Measurements from ENCODE around the gene HTRA3.

The HTRA3 gene

GRCh38 chr4:8258552-8259212 is 10.9 kb upstream of the HTRA3 start:
- Histone ChIP-seq H3K79me2 (no peaks in the 10 kb centered on the region), H3K4me2 (ENCODE audit: low read length) (no peak overlapping the region), H3K36me3 (ENCODE audit: control insufficient read depth, insufficient read depth, low read length) (no peaks in the 10 kb centered on the region), H3K27me3 (ENCODE audit: control insufficient read depth, insufficient read depth, low read length) (no peaks in the 10 kb centered on the region), H3K4me1 (no peaks in the 10 kb centered on the region), H3K27ac (no peak overlapping the region), H3K9me3 (ENCODE audit: control insufficient read depth, low read length) (no peaks in the 10 kb centered on the region), H3K4me3 (ENCODE audit: low read depth, low read length) (no peak overlapping the region), H2AFZ (no peak overlapping the region), H3K9ac (no peak overlapping the region)
- TF ChIP-seq, protein P1, sequence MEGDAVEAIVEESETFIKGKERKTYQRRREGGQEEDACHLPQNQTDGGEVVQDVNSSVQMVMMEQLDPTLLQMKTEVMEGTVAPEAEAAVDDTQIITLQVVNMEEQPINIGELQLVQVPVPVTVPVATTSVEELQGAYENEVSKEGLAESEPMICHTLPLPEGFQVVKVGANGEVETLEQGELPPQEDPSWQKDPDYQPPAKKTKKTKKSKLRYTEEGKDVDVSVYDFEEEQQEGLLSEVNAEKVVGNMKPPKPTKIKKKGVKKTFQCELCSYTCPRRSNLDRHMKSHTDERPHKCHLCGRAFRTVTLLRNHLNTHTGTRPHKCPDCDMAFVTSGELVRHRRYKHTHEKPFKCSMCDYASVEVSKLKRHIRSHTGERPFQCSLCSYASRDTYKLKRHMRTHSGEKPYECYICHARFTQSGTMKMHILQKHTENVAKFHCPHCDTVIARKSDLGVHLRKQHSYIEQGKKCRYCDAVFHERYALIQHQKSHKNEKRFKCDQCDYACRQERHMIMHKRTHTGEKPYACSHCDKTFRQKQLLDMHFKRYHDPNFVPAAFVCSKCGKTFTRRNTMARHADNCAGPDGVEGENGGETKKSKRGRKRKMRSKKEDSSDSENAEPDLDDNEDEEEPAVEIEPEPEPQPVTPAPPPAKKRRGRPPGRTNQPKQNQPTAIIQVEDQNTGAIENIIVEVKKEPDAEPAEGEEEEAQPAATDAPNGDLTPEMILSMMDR (IDR thresholded peaks at IDR 0.05), result no peak

- Histone ChIP-seq H3K79me2 (no peaks in the 10 kb centered on the region), H3K4me3 (ENCODE audit: low read depth, low read length) (no peak overlapping the region), H3K9ac (no peak overlapping the region), H3K36me3 (ENCODE audit: control insufficient read depth, insufficient read depth, low read length) (no peaks in the 10 kb centered on the region), H3K4me1 (no peaks in the 10 kb centered on the region), H3K27me3 (ENCODE audit: control insufficient read depth, insufficient read depth, low read length) (no peaks in the 10 kb centered on the region), H3K27ac (no peak overlapping the region), H2AFZ (no peak overlapping the region), H3K4me2 (ENCODE audit: low read length) (no peak overlapping the region), H3K9me3 (ENCODE audit: control insufficient read depth, low read length) (no peaks in the 10 kb centered on the region)
- TF ChIP-seq, protein P1 (IDR thresholded peaks at IDR 0.05), result no peak
These were observed 9.7 kb upstream of the HTRA3 start for GRCh38 chr4:8259743-8260430.

GRCh38 chr4:8260656-8261111 is 8.9 kb upstream of the HTRA3 start:
- H3K9me3 ChIP-seq (ENCODE audit: control insufficient read depth, low read length), result no peaks in the 10 kb centered on the region
- no peaks in the 10 kb centered on the region for H3K36me3 ChIP-seq (ENCODE audit: control insufficient read depth, insufficient read depth, low read length)
- no peaks in the 10 kb centered on the region for H3K27me3 ChIP-seq (ENCODE audit: control insufficient read depth, insufficient read depth, low read length)
- no peaks in the 10 kb centered on the region for H3K79me2 ChIP-seq
- H3K9ac ChIP-seq, result no peak overlapping the region
- no peak overlapping the region for H2AFZ ChIP-seq
- H3K4me2 ChIP-seq (ENCODE audit: low read length), result no peak overlapping the region
- no peak overlapping the region for H3K4me3 ChIP-seq (ENCODE audit: low read depth, low read length)
- H3K4me1 ChIP-seq, result no peaks in the 10 kb centered on the region
- TF ChIP-seq, protein P1 (IDR thresholded peaks at IDR 0.05), result no peak
- no peak overlapping the region for H3K27ac ChIP-seq

- H3K4me2 ChIP-seq (ENCODE audit: low read length), result no peak overlapping the region
- H3K9ac ChIP-seq, result no peak overlapping the region
- TF ChIP-seq, protein P1 (IDR thresholded peaks at IDR 0.05), result no peak
These were observed 7.6 kb upstream of the HTRA3 start for GRCh38 chr4:8261851-8262535.

More at GRCh38 chr4:8261851-8262535, 7.6 kb upstream of the HTRA3 start:
- H3K4me1 ChIP-seq, result no peaks in the 10 kb centered on the region
- no peak overlapping the region for H3K4me3 ChIP-seq (ENCODE audit: low read depth, low read length)
- no peak overlapping the region for H3K27ac ChIP-seq
- no peak overlapping the region for H2AFZ ChIP-seq
- H3K79me2 ChIP-seq, result no peaks in the 10 kb centered on the region
- no peaks in the 10 kb centered on the region for H3K27me3 ChIP-seq (ENCODE audit: control insufficient read depth, insufficient read depth, low read length)
- H3K36me3 ChIP-seq (ENCODE audit: control insufficient read depth, insufficient read depth, low read length), result no peaks in the 10 kb centered on the region
- H3K9me3 ChIP-seq (ENCODE audit: control insufficient read depth, low read length), result no peaks in the 10 kb centered on the region

Measured in parathyroid adenoma (tissue), 2 donors.